HEK293 (cell line): Measurements from ENCODE around the gene CCNT1.

Experiments
- CTCF ChIA-PET: fragments of 350-600 bp; formaldehyde crosslinking; extraction: SDS; loops from one replicate; lab custom pipeline; 2021; ENCODE audit warnings: antibody characterized with exemption; lab: Yijun Ruan, JAX
- POLR2A ChIA-PET: fragments of 300-600 bp; formaldehyde crosslinking; extraction: SDS; loops from one replicate; lab custom pipeline; 2020; ENCODE audit warnings: antibody characterized with exemption, inconsistent platforms; lab: Yijun Ruan, JAX
- H3K27ac ChIP-seq: fragments of 200-500 bp; sonication (Bioruptor generic); 2 replicates; pipeline ENCODE4 v1.5.1; 2014; ENCODE audit warnings: low read depth, low read length, control low read depth, inconsistent platforms; ENCODE audit errors: extremely low read depth
- H3K36me3 ChIP-seq, 2 experiments: fragments of 200-500 bp in 1 of 2; sonication (Bioruptor generic) in 1 of 2; 1 replicate in 1 of 2; 2 replicates in 1 of 2; pipeline ENCODE4 v1.5.1; 2014 to 2017; ENCODE audit warnings: inconsistent platforms in 2 of 2, low read length in 2 of 2; ENCODE audit not compliant: control insufficient read depth in 2 of 2, insufficient read depth in 1 of 2
- H3K4me1 ChIP-seq: fragments of 200-500 bp; sonication (Bioruptor generic); 2 replicates; pipeline ENCODE4 v1.5.1; 2014; ENCODE audit warnings: mild to moderate bottlenecking, low read length, inconsistent platforms; ENCODE audit not compliant: control insufficient read depth, insufficient read depth
- H3K4me3 ChIP-seq: 2 replicates; pipeline ENCODE4 v1.5.1; 2011; ENCODE audit warnings: low read depth, mild to moderate bottlenecking, control low read depth, low read length, moderate library complexity
- H3K9me3 ChIP-seq: fragments of 200-500 bp; sonication (Bioruptor generic); 2 replicates; pipeline ENCODE4 v1.5.1; 2014; ENCODE audit warnings: low read depth, low read length, inconsistent platforms; ENCODE audit not compliant: control insufficient read depth, insufficient read depth
- EGR2 ChIP-seq: fragments of 450-650 bp; formaldehyde crosslinking; IDR thresholded peaks from 2 replicates; pipeline ENCODE4 v1.5.1; 2016; ENCODE audit warnings: low read depth, missing biosample characterization, missing genetic modification characterization
- KLF7 ChIP-seq: fragments of 450-650 bp; formaldehyde crosslinking; IDR thresholded peaks from 2 replicates; pipeline ENCODE4 v1.5.1; 2016; ENCODE audit warnings: missing biosample characterization, missing genetic modification characterization, borderline replicate concordance
- REPIN1 ChIP-seq: fragments of 450-650 bp; formaldehyde crosslinking; IDR thresholded peaks from 2 replicates; pipeline ENCODE4 v1.5.1; 2017; ENCODE audit warnings: missing biosample characterization, missing genetic modification characterization, low read depth
- SCRT1 ChIP-seq: fragments of 450-650 bp; formaldehyde crosslinking; IDR thresholded peaks from 2 replicates; pipeline ENCODE4 v1.5.1; 2016; ENCODE audit warnings: missing biosample characterization, missing genetic modification characterization, borderline replicate concordance
- SP2 ChIP-seq: fragments of 450-650 bp; formaldehyde crosslinking; IDR thresholded peaks from 2 replicates; pipeline ENCODE4 v1.5.1; 2016; ENCODE audit warnings: missing biosample characterization, missing genetic modification characterization
- SP3 ChIP-seq: fragments of 450-650 bp; formaldehyde crosslinking; IDR thresholded peaks from 2 replicates; pipeline ENCODE4 v1.5.1; 2016; ENCODE audit warnings: missing biosample characterization, missing genetic modification characterization
- YY2 ChIP-seq: fragments of 450-650 bp; formaldehyde crosslinking; IDR thresholded peaks from 2 replicates; pipeline ENCODE4 v1.5.1; 2016; ENCODE audit warnings: missing biosample characterization, missing genetic modification characterization
- ZBTB1 ChIP-seq: fragments of 450-650 bp; formaldehyde crosslinking; IDR thresholded peaks from 2 replicates; pipeline ENCODE4 v1.5.1; 2016; ENCODE audit warnings: missing biosample characterization, missing genetic modification characterization
- ZNF10 ChIP-seq: fragments of 450-650 bp; formaldehyde crosslinking; IDR thresholded peaks from 2 replicates; pipeline ENCODE4 v1.5.1; 2017; ENCODE audit warnings: missing biosample characterization, missing genetic modification characterization
- ZNF132 ChIP-seq: fragments of 450-650 bp; formaldehyde crosslinking; IDR thresholded peaks from 2 replicates; pipeline ENCODE4 v1.5.1; 2017; ENCODE audit warnings: missing biosample characterization, missing genetic modification characterization, borderline replicate concordance
- ZNF140 ChIP-seq: fragments of 450-650 bp; formaldehyde crosslinking; IDR thresholded peaks from 2 replicates; pipeline ENCODE4 v1.5.1; 2016; ENCODE audit warnings: missing biosample characterization, missing genetic modification characterization
- ZNF157 ChIP-seq: fragments of 450-650 bp; formaldehyde crosslinking; IDR thresholded peaks from 2 replicates; pipeline ENCODE4 v1.5.1; 2016; ENCODE audit warnings: missing biosample characterization, missing genetic modification characterization
- ZNF211 ChIP-seq: fragments of 450-650 bp; formaldehyde crosslinking; IDR thresholded peaks from 2 replicates; pipeline ENCODE4 v1.5.1; 2016; ENCODE audit warnings: low read depth, missing biosample characterization, missing genetic modification characterization
- ZNF239 ChIP-seq: fragments of 450-650 bp; formaldehyde crosslinking; IDR thresholded peaks from 2 replicates; pipeline ENCODE4 v1.5.1; 2016; ENCODE audit warnings: missing biosample characterization, missing genetic modification characterization
- ZNF335 ChIP-seq: fragments of 450-650 bp; formaldehyde crosslinking; conservative IDR thresholded peaks from 2 replicates; pipeline ENCODE4 v1.5.1; 2016; ENCODE audit warnings: missing biosample characterization, missing genetic modification characterization
- ZNF354C ChIP-seq: fragments of 450-650 bp; formaldehyde crosslinking; IDR thresholded peaks from 2 replicates; pipeline ENCODE4 v1.5.1; 2016; ENCODE audit warnings: missing biosample characterization, missing genetic modification characterization, low read depth, borderline replicate concordance
- ZNF366 ChIP-seq: fragments of 450-650 bp; formaldehyde crosslinking; conservative IDR thresholded peaks from 2 replicates; pipeline ENCODE4 v1.5.1; 2016; ENCODE audit warnings: missing biosample characterization, missing genetic modification characterization
- ZNF394 ChIP-seq: fragments of 450-650 bp; formaldehyde crosslinking; IDR thresholded peaks from 2 replicates; pipeline ENCODE4 v1.5.1; 2016; ENCODE audit warnings: missing biosample characterization, missing genetic modification characterization, mild to moderate bottlenecking, moderate library complexity, borderline replicate concordance
- ZNF473 ChIP-seq: fragments of 450-650 bp; formaldehyde crosslinking; IDR thresholded peaks from 2 replicates; pipeline ENCODE4 v1.5.1; 2017; ENCODE audit warnings: missing biosample characterization, missing genetic modification characterization
- ZNF558 ChIP-seq: fragments of 450-650 bp; formaldehyde crosslinking; IDR thresholded peaks from 2 replicates; pipeline ENCODE4 v1.5.1; 2016; ENCODE audit warnings: missing biosample characterization, missing genetic modification characterization
- ZNF596 ChIP-seq: fragments of 450-650 bp; IDR thresholded peaks from 2 replicates; pipeline ENCODE4 v1.5.0; 2018; ENCODE audit warnings: missing biosample characterization, mild to moderate bottlenecking, missing genetic modification characterization, moderate library complexity
- ZNF626 ChIP-seq: fragments of 450-650 bp; sonication (Bioruptor Pico); formaldehyde crosslinking; IDR thresholded peaks from 2 replicates; pipeline ENCODE4 v1.5.1; 2018; ENCODE audit warnings: missing biosample characterization, missing genetic modification characterization, inconsistent platforms
- ZNF658 ChIP-seq: fragments of 450-650 bp; formaldehyde crosslinking; IDR thresholded peaks from 2 replicates; pipeline ENCODE4; 2016; ENCODE audit warnings: missing biosample characterization, missing genetic modification characterization
- ZNF670 ChIP-seq: fragments of 450-650 bp; formaldehyde crosslinking; IDR thresholded peaks from 2 replicates; pipeline ENCODE4 v1.5.1; 2016; ENCODE audit warnings: missing biosample characterization, missing genetic modification characterization, low read depth
- ZNF707 ChIP-seq: fragments of 450-650 bp; formaldehyde crosslinking; IDR thresholded peaks from 2 replicates; pipeline ENCODE4 v1.5.1; 2016; ENCODE audit warnings: missing biosample characterization, missing genetic modification characterization
- ZNF776 ChIP-seq: fragments of 450-650 bp; formaldehyde crosslinking; IDR thresholded peaks from 2 replicates; pipeline ENCODE4 v1.5.0; 2017; ENCODE audit warnings: missing biosample characterization, missing genetic modification characterization, borderline replicate concordance
- TF ChIP-seq, protein P1 (sequence below): fragments of 450-650 bp; formaldehyde crosslinking; IDR thresholded peaks from 2 replicates; pipeline ENCODE4 v1.5.1; 2016; ENCODE audit warnings: missing biosample characterization, missing genetic modification characterization
- TF ChIP-seq, protein P2 (sequence below): IDR thresholded peaks from 2 replicates; pipeline ENCODE4 v1.6.1; 2011; ENCODE audit warnings: mild to moderate bottlenecking, low read depth, low read length, borderline replicate concordance
- TF ChIP-seq, protein P3 (sequence below): fragments of 450-650 bp; formaldehyde crosslinking; IDR thresholded peaks from 2 replicates; pipeline ENCODE4 v1.5.1; 2016; ENCODE audit warnings: missing biosample characterization, missing genetic modification characterization

Gene CCNT1

DNA sequence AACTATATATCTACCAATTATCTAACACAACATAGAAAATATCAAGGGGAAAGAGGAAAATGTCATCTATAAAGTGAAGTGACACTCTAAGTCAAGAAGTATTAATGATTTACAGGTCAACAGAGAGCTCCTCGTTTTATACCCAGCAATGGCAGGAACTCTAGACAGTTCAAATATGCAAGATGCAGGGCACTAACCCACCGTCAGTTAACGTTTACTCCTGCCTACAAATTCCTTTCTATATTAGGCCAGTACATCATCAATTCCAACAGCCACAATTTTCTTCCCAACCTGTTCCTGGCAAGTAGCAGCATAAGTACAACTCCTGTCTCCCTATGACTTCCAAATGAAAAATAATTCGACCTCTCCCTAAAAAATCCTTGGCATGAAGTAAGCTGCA, 25.5 kb downstream of the CCNT1 start:
- Histone ChIP-seq H3K9me3 (no peaks in the 10 kb centered on the region), H3K36me3 (peaks cover 56 to 83% of the 10 kb centered on the region in 2 experiments), H3K4me1 (no peaks in the 10 kb centered on the region), H3K27ac (no peak overlapping the region), H3K4me3 (no peak overlapping the region)
- ChIA-PET POLR2A (interaction anchor here (1.0 to 2.8 kb wide), 2 partner anchors 9 to 19 kb away, joined by 4 to 9 read pairs; partner anchors contain the start of gene KANSL2), CTCF (no interaction called here)
- TF ChIP-seq YY2 (tag by site-specific recombination), result no peak
- no peak for TF ChIP-seq ZNF140
- TF ChIP-seq ZNF366 (tag by site-specific recombination), result no peak
- TF ChIP-seq ZNF335 (tag by site-specific recombination), result no peak
- TF ChIP-seq ZNF707 (tag by site-specific recombination), result no peak
- no peak for TF ChIP-seq SCRT1
- TF ChIP-seq, protein P1, sequence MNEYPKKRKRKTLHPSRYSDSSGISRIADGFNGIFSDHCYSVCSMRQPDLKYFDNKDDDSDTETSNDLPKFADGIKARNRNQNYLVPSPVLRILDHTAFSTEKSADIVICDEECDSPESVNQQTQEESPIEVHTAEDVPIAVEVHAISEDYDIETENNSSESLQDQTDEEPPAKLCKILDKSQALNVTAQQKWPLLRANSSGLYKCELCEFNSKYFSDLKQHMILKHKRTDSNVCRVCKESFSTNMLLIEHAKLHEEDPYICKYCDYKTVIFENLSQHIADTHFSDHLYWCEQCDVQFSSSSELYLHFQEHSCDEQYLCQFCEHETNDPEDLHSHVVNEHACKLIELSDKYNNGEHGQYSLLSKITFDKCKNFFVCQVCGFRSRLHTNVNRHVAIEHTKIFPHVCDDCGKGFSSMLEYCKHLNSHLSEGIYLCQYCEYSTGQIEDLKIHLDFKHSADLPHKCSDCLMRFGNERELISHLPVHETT (tag by site-specific recombination), result no peak
- TF ChIP-seq ZNF157 (tag by site-specific recombination), result no peak

DNA sequence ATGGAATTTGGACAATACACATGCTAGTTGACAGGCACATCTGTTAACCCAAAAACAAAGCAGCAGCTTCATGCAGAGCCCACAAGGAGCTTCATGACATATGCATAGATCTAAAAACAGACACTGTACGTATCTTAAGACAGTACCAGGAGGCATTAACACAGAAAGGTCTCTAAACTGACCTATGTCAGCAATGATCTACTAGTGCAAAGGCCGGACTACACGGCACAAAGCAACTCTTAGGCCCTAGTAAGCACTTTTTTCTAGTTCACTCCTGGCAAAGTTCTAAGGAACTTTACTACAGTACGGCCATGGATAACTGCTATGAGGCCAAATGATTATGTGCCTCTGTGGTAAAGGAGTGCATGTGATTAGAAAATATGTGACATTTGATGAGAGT, 26.1 kb downstream of the CCNT1 start:
- TF ChIP-seq ZNF776, result no peak
- TF ChIP-seq ZNF626, result no peak
- no peak for TF ChIP-seq ZNF394 (tag by site-specific recombination)
- TF ChIP-seq REPIN1 (tag by site-specific recombination), result no peak
- TF ChIP-seq ZBTB1, result no peak
- TF ChIP-seq ZNF354C (tag by site-specific recombination), result no peak
- TF ChIP-seq, protein P2, sequence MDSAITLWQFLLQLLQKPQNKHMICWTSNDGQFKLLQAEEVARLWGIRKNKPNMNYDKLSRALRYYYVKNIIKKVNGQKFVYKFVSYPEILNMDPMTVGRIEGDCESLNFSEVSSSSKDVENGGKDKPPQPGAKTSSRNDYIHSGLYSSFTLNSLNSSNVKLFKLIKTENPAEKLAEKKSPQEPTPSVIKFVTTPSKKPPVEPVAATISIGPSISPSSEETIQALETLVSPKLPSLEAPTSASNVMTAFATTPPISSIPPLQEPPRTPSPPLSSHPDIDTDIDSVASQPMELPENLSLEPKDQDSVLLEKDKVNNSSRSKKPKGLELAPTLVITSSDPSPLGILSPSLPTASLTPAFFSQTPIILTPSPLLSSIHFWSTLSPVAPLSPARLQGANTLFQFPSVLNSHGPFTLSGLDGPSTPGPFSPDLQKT, result no peak
- TF ChIP-seq ZNF658, result no peak
- no peak for TF ChIP-seq SP3 (tag by site-specific recombination)
- TF ChIP-seq SP2 (tag by site-specific recombination), result no peak
- no peak for TF ChIP-seq ZNF558 (tag by site-specific recombination)
- TF ChIP-seq ZNF239 (tag by site-specific recombination), result no peak
- no peak for TF ChIP-seq ZNF211
- TF ChIP-seq ZNF707 (tag by site-specific recombination), result no peak
- ChIA-PET POLR2A (interaction anchor here (1.0 to 2.8 kb wide), 2 partner anchors 8 to 19 kb away, joined by 4 to 9 read pairs; partner anchors contain the start of gene KANSL2), CTCF (no interaction called here)
- Histone ChIP-seq H3K36me3 (peaks cover 51 to 78% of the 10 kb centered on the region in 2 experiments), H3K4me3 (no peak overlapping the region), H3K4me1 (no peaks in the 10 kb centered on the region), H3K27ac (no peak overlapping the region), H3K9me3 (no peaks in the 10 kb centered on the region)

DNA sequence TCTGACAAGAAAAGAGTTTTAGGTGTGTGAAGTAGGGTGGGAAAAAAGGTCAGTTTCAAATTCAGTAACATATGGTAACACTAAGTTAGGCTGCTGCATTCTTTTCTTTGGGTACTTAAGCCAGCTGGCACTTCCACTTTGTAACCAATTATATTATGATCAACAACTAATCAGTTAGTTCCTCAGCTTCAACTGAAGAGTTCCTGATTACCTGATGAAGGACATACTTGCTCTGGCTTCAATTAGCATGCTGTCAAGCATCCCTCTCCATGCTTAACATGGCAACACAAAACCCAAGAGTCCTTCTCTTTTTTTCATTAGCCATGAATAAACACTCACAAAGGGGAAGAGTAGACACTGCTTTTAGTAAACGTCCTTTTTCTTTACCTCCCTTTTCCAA, 27.7 kb downstream of the CCNT1 start:
- H3K27ac ChIP-seq, result no peak overlapping the region; the same call in 1 of the 2 replicates
- CTCF ChIA-PET, result no interaction called here
- H3K4me3 ChIP-seq, result no peak overlapping the region
- H3K4me1 ChIP-seq, result no peaks in the 10 kb centered on the region
- H3K9me3 ChIP-seq, result no peaks in the 10 kb centered on the region
- POLR2A ChIA-PET, result no interaction called here
- H3K36me3 ChIP-seq, result peaks cover 42 to 62% of the 10 kb centered on the region in 2 experiments
- no peak for TF ChIP-seq ZNF10 (tag by site-specific recombination)
- TF ChIP-seq ZNF473 (tag by site-specific recombination), result no peak
- TF ChIP-seq ZNF132, result no peak
- no peak for TF ChIP-seq KLF7 (tag by site-specific recombination)
- TF ChIP-seq ZNF670 (tag by site-specific recombination), result no peak
- TF ChIP-seq, protein P3, sequence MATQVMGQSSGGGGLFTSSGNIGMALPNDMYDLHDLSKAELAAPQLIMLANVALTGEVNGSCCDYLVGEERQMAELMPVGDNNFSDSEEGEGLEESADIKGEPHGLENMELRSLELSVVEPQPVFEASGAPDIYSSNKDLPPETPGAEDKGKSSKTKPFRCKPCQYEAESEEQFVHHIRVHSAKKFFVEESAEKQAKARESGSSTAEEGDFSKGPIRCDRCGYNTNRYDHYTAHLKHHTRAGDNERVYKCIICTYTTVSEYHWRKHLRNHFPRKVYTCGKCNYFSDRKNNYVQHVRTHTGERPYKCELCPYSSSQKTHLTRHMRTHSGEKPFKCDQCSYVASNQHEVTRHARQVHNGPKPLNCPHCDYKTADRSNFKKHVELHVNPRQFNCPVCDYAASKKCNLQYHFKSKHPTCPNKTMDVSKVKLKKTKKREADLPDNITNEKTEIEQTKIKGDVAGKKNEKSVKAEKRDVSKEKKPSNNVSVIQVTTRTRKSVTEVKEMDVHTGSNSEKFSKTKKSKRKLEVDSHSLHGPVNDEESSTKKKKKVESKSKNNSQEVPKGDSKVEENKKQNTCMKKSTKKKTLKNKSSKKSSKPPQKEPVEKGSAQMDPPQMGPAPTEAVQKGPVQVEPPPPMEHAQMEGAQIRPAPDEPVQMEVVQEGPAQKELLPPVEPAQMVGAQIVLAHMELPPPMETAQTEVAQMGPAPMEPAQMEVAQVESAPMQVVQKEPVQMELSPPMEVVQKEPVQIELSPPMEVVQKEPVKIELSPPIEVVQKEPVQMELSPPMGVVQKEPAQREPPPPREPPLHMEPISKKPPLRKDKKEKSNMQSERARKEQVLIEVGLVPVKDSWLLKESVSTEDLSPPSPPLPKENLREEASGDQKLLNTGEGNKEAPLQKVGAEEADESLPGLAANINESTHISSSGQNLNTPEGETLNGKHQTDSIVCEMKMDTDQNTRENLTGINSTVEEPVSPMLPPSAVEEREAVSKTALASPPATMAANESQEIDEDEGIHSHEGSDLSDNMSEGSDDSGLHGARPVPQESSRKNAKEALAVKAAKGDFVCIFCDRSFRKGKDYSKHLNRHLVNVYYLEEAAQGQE (tag by site-specific recombination), result no peak
- TF ChIP-seq ZNF596 (tag by site-specific recombination), result no peak
- TF ChIP-seq EGR2 (tag by site-specific recombination), result no peak
